ENCODE data around the gene ENTR1. TPM values are rescaled to one million over a fixed set of nuclear protein-coding genes. Genes with fewer than 3 reads are reported as not detected.

The ENTR1 gene
- total and polyA plus RNA-seq, 4 donors, result 25.5 to 48.4 (median 37.7) TPM

GRCh38 chr9:136443687-136444086 is 33.3 kb upstream of the ENTR1 start:
- no peak for TF ChIP-seq CTCF (IDR thresholded peaks at IDR 0.05; ENCODE audit: control extremely low read depth, extremely low read depth)
- peaks cover 28 to 59% (median 38%) of the 10 kb centered on the region in 4 donors for H3K36me3 ChIP-seq (ENCODE audit: control insufficient read depth in 4 of 4, insufficient read depth in 4 of 4, low read length in 4 of 4)
- H3K4me1 ChIP-seq (ENCODE audit: control insufficient read depth in 5 of 5, insufficient read depth in 5 of 5, low read length in 5 of 5), result peaks cover 0 to 5% (median 0%) of the 10 kb centered on the region in 5 donors
- H3K9me3 ChIP-seq (ENCODE audit: control insufficient read depth in 4 of 4, insufficient read depth in 3 of 4, low read length in 3 of 4), result no peaks in the 10 kb centered on the region
- H3K9ac ChIP-seq (ENCODE audit: insufficient read depth in 1 of 2, low read length in 2 of 2), result no peak overlapping the region
- no peak overlapping the region for H3K4me3 ChIP-seq
- 94 to 95% methylated on average over 7 of the region's 7 CpGs for WGBS, 2 donors
- no peak overlapping the region for H3K27ac ChIP-seq (ENCODE audit: low read depth in 1 of 2, low read length in 1 of 2)
- no peaks in the 10 kb centered on the region for H3K27me3 ChIP-seq (ENCODE audit: control insufficient read depth in 3 of 3, insufficient read depth in 3 of 3, low read length in 2 of 3)
- DNase-seq (no peak), ATAC-seq (ENCODE audit: insufficient read depth, low FRiP score) (no peak)

GRCh38 chr9:136443087-136443486 is 32.7 kb upstream of the ENTR1 start:
- no peak for TF ChIP-seq CTCF (IDR thresholded peaks at IDR 0.05; ENCODE audit: control extremely low read depth, extremely low read depth)
- no peak overlapping the region for H3K9ac ChIP-seq (ENCODE audit: insufficient read depth in 1 of 2, low read length in 2 of 2)
- no peak for ATAC-seq (ENCODE audit: insufficient read depth, low FRiP score)
- peaks cover 24 to 57% (median 36%) of the 10 kb centered on the region in 4 donors for H3K36me3 ChIP-seq (ENCODE audit: control insufficient read depth in 4 of 4, insufficient read depth in 4 of 4, low read length in 4 of 4)
- WGBS, 2 donors, result 95 to 99% methylated on average over 15 of the region's 15 CpGs
- no peaks in the 10 kb centered on the region for H3K27me3 ChIP-seq (ENCODE audit: control insufficient read depth in 3 of 3, insufficient read depth in 3 of 3, low read length in 2 of 3)
- peaks cover 0 to 11% (median 0%) of the 10 kb centered on the region in 5 donors for H3K4me1 ChIP-seq (ENCODE audit: control insufficient read depth in 5 of 5, insufficient read depth in 5 of 5, low read length in 5 of 5)
- no peaks in the 10 kb centered on the region for H3K9me3 ChIP-seq (ENCODE audit: control insufficient read depth in 4 of 4, insufficient read depth in 3 of 4, low read length in 3 of 4)
- no peak overlapping the region for H3K27ac ChIP-seq (ENCODE audit: low read depth in 1 of 2, low read length in 1 of 2)
- no peak overlapping the region for H3K4me3 ChIP-seq
- no peak for DNase-seq

- Histone ChIP-seq H3K9ac (ENCODE audit: insufficient read depth in 1 of 2, low read length in 2 of 2) (no peak overlapping the region), H3K4me3 (no peak overlapping the region), H3K36me3 (ENCODE audit: control insufficient read depth in 4 of 4, insufficient read depth in 4 of 4, low read length in 4 of 4) (peaks cover 18 to 53% (median 33%) of the 10 kb centered on the region in 4 donors), H3K9me3 (ENCODE audit: control insufficient read depth in 4 of 4, insufficient read depth in 3 of 4, low read length in 3 of 4) (no peaks in the 10 kb centered on the region), H3K4me1 (ENCODE audit: control insufficient read depth in 5 of 5, insufficient read depth in 5 of 5, low read length in 5 of 5) (peaks cover 4 to 19% (median 7%) of the 10 kb centered on the region in 5 donors), H3K27me3 (ENCODE audit: control insufficient read depth in 3 of 3, insufficient read depth in 3 of 3, low read length in 2 of 3) (no peaks in the 10 kb centered on the region), H3K27ac (ENCODE audit: low read depth in 1 of 2, low read length in 1 of 2) (no peak overlapping the region)
- ATAC-seq (ENCODE audit: insufficient read depth, low FRiP score), result no peak
- 83 to 86% methylated on average over 5 of the region's 5 CpGs for WGBS, 2 donors
- DNase-seq, result no peak
- TF ChIP-seq CTCF (IDR thresholded peaks at IDR 0.05; ENCODE audit: control extremely low read depth, extremely low read depth), result no peak
These were observed 31.9 kb upstream of the ENTR1 start for GRCh38 chr9:136442265-136442664.

- Histone ChIP-seq H3K4me3 (no peak overlapping the region), H3K27me3 (ENCODE audit: control insufficient read depth in 3 of 3, insufficient read depth in 3 of 3, low read length in 2 of 3) (no peaks in the 10 kb centered on the region), H3K36me3 (ENCODE audit: control insufficient read depth in 4 of 4, insufficient read depth in 4 of 4, low read length in 4 of 4) (peaks cover 13 to 48% (median 32%) of the 10 kb centered on the region in 4 donors), H3K9me3 (ENCODE audit: control insufficient read depth in 4 of 4, insufficient read depth in 3 of 4, low read length in 3 of 4) (no peaks in the 10 kb centered on the region), H3K27ac (ENCODE audit: low read depth in 1 of 2, low read length in 1 of 2) (no peak overlapping the region), H3K4me1 (ENCODE audit: control insufficient read depth in 5 of 5, insufficient read depth in 5 of 5, low read length in 5 of 5) (peaks cover 4 to 24% (median 10%) of the 10 kb centered on the region in 5 donors), H3K9ac (ENCODE audit: insufficient read depth in 1 of 2, low read length in 2 of 2) (no peak overlapping the region)
- TF ChIP-seq CTCF (IDR thresholded peaks at IDR 0.05; ENCODE audit: control extremely low read depth, extremely low read depth), result no peak
- ATAC-seq (ENCODE audit: insufficient read depth, low FRiP score), result no peak
- DNase-seq, result no peak
- WGBS, 2 donors, result 90 to 95% methylated on average over 17 of the region's 17 CpGs
These were observed 31.3 kb upstream of the ENTR1 start for GRCh38 chr9:136441681-136442245.

Measured in lung (tissue), 12 donors.